Measurements from ENCODE around the gene VENTX. TPM values are rescaled to one million over a fixed set of nuclear protein-coding genes. Genes with fewer than 3 reads are reported as not detected.

Gene VENTX
- total RNA-seq (2012; rRNA removed) (not detected in 2 replicates), polyA plus RNA-seq (2012; rRNA removed) (not detected in 2 replicates), Bru-seq, nascent RNA (not detected), BruChase-seq, experiment 1, labeled RNA remaining after a 6-hour chase (percentile 12 among the genes with signal in this experiment), BruChase-seq, experiment 2, labeled RNA remaining after a 2-hour chase (not detected)
- not detected in 2 replicates for polyA plus RNA-seq (2012; cell fraction: cytosol; rRNA removed)
- polyA plus RNA-seq (2012; cell fraction: nucleus; rRNA removed; ENCODE audit: low replicate concordance): 0.02 TPM in 1 of 2 replicates, not detected in the other
- long read RNA-seq: 0 reads

GRCh38 chr10:133237588-133238465 is at the start of gene VENTX:
Gene VENTX (plus strand): TSS chr10:133237855. CDS start chr10:133237915, 60 bp downstream.
- H3K4me1 ChIP-seq (ENCODE audit: control insufficient read depth, insufficient read depth, low read length): peaks cover 5% of the 10 kb centered on the region; the same call in 1 of the 2 replicates
- H3K9me3 ChIP-seq (ENCODE audit: control insufficient read depth, insufficient read depth, low read length): peaks cover 4% of the 10 kb centered on the region; the same call in 1 of the 2 replicates
- H2BK5ac ChIP-seq (ENCODE audit: low read depth, low read length, poor library complexity, severe bottlenecking): no peak within 1 kb of the TSS
- TF ChIP-seq SMC3 (IDR thresholded peaks at IDR 0.05; ENCODE audit: low read depth, low read length): no peak
- no peak for TF ChIP-seq RCOR1 (IDR thresholded peaks at IDR 0.05; ENCODE audit: insufficient replicate concordance, low read length)
- TF ChIP-seq CHD1 (IDR thresholded peaks at IDR 0.05; ENCODE audit: low read depth, low read length): no peak
- no peak for TF ChIP-seq RAD21 (IDR thresholded peaks at IDR 0.05; ENCODE audit: low read length)
- TF ChIP-seq MAFK (IDR thresholded peaks at IDR 0.05; ENCODE audit: low read depth, low read length): no peak
- no peak for TF ChIP-seq RFX5 (IDR thresholded peaks at IDR 0.05; ENCODE audit: low read depth, low read length)
- no peak for TF ChIP-seq CEBPB (IDR thresholded peaks at IDR 0.05; ENCODE audit: low read depth, low read length)
- ATAC-seq (ENCODE audit: low read depth) (no peak), DNase-seq (no peak)
- H3K4ac ChIP-seq (ENCODE audit: low read depth, low read length): no peak within 1 kb of the TSS
- H4K20me1 ChIP-seq (ENCODE audit: insufficient read depth, low read length): no peaks in the 10 kb centered on the region; the same call in 1 of the 2 replicates
- 4% methylated on average over 30 of the region's 60 CpGs; no CpG with 5 or more reads in 1 of the 2 experiments for WGBS, 2 experiments (ENCODE audit: extremely low coverage in 2 of 2, insufficient read length in 1 of 2)
- no peak within 1 kb of the TSS for H3K4me3 ChIP-seq (ENCODE audit: insufficient read depth, low read depth, low read length)
- H3K4me2 ChIP-seq (ENCODE audit: low read depth, low read length): no peak within 1 kb of the TSS
- dilution Hi-C loops (cut with HindIII; ENCODE audit: low sequenced_read_pairs, unreplicated experiment): no loop called here
- H3K23ac ChIP-seq (ENCODE audit: low read depth, low read length): no peak within 1 kb of the TSS
- POLR2A ChIA-PET (ENCODE audit: unreplicated experiment): no interaction called here
- peaks cover 77% of the 10 kb centered on the region for H3K27me3 ChIP-seq (ENCODE audit: control insufficient read depth, insufficient read depth, low read length)
- no peak within 1 kb of the TSS for H4K8ac ChIP-seq (ENCODE audit: low read depth in 2 of 2, low read length in 2 of 2)
- intact Hi-C loops (cut with micrococcal nuclease): no loop called here
- H2AFZ ChIP-seq (replicated peaks; ENCODE audit: low read length, poor library complexity): peak within 1 kb of the TSS; percentile 80
- H2BK20ac ChIP-seq (ENCODE audit: low read depth, low read length): no peak within 1 kb of the TSS
- H3K9ac ChIP-seq (ENCODE audit: low read depth, low read length): no peak within 1 kb of the TSS
- BruUV-seq (replicated peaks): no TSS peak
- no peak within 1 kb of the TSS for H4K5ac ChIP-seq (ENCODE audit: low read depth, low read length)
- in situ Hi-C loops (cut with MboI; ENCODE audit: low sequenced_read_pairs): no loop called here
- no peak within 1 kb of the TSS for H2AK9ac ChIP-seq (replicated peaks; ENCODE audit: low read depth, low read length, poor library complexity)
- no peak within 1 kb of the TSS for H2AK5ac ChIP-seq (ENCODE audit: low read depth, low read length)
- no peak within 1 kb of the TSS for H3K27ac ChIP-seq (ENCODE audit: insufficient read depth, low read length)
- no peak within 1 kb of the TSS for H3K56ac ChIP-seq (ENCODE audit: extremely low read depth, insufficient read depth, low read length)
- no peaks in the 10 kb centered on the region for H3K79me1 ChIP-seq (ENCODE audit: low read depth in 1 of 2, low read length in 2 of 2)
- H3K18ac ChIP-seq (ENCODE audit: low read depth, low read length): no peak within 1 kb of the TSS
- CTCF ChIA-PET: no interaction called here
- peaks cover under 1% of the 10 kb centered on the region; the same call in 1 of the 2 replicates for H3K9me1 ChIP-seq (ENCODE audit: insufficient read depth, low read length)
- H3K14ac ChIP-seq (replicated peaks; ENCODE audit: low read depth, low read length): no peak within 1 kb of the TSS
- H2BK120ac ChIP-seq (ENCODE audit: low read depth, low read length): no peak within 1 kb of the TSS
- H2BK15ac ChIP-seq (ENCODE audit: low read depth, low read length): no peak within 1 kb of the TSS
- no peak within 1 kb of the TSS for H4K91ac ChIP-seq (ENCODE audit: insufficient read depth, low read depth, low read length)
- no peaks in the 10 kb centered on the region for H3K36me3 ChIP-seq (ENCODE audit: control insufficient read depth, insufficient read depth, low read length)
